ENCODE measurements around the gene PIPOX. TPM values are rescaled to one million over a fixed set of nuclear protein-coding genes. Genes with fewer than 3 reads are reported as not detected.

Gene PIPOX
- 1 to 10 TPM in 3 of 6 donors, under 1 TPM in 1, not detected in 2; 0.91 to 3.6 (median 2.2) TPM for total RNA-seq

- DNase-seq (peak in 1 of 2 donors; percentile 37), ATAC-seq (ENCODE audit: low FRiP score in 2 of 2) (peak in 1 of 2 donors; percentile 76)
- WGBS, 2 donors: 25 to 42% methylated on average over 10 to 13 of the region's 13 CpGs
- peaks cover 0 to under 1% (median 0%) of the 10 kb centered on the region in 4 donors for H3K27me3 ChIP-seq
- no peak within 1 kb of the TSS for H3K4me3 ChIP-seq
- H3K27ac ChIP-seq: peak within 1 kb of the TSS; percentile 17 to 59 (median 46)
- H3K9me3 ChIP-seq: no peaks in the 10 kb centered on the region
- TF ChIP-seq CTCF (IDR thresholded peaks at IDR 0.05) (no peak), POLR2AphosphoS5 (IDR thresholded peaks at IDR 0.05) (no peak), POLR2A (IDR thresholded peaks at IDR 0.05) (no peak), EP300 (IDR thresholded peaks at IDR 0.05) (no peak)
- peaks cover 7 to 13% (median 10%) of the 10 kb centered on the region in 4 donors for H3K4me1 ChIP-seq
- H3K36me3 ChIP-seq: no peaks in the 10 kb centered on the region
Measured at GRCh38 chr17:29042679-29043538, at the start of gene PIPOX. Gene PIPOX (plus strand): TSS chr17:29043141. CDS start chr17:29043226, 85 bp downstream.

GRCh38 chr17:28993645-28994426 lies 49.1 kb upstream of the PIPOX start:
- H3K4me1 ChIP-seq: no peaks in the 10 kb centered on the region
- no peaks in the 10 kb centered on the region for H3K9me3 ChIP-seq
- TF ChIP-seq POLR2AphosphoS5 (IDR thresholded peaks at IDR 0.05) (no peak), EP300 (IDR thresholded peaks at IDR 0.05) (no peak), CTCF (IDR thresholded peaks at IDR 0.05) (no peak), POLR2A (IDR thresholded peaks at IDR 0.05) (no peak)
- DNase-seq: no peak
- H3K4me3 ChIP-seq: no peak overlapping the region
- 80% methylated on average over 12 to 13 of the region's 13 CpGs for WGBS, 2 donors
- no peaks in the 10 kb centered on the region for H3K27me3 ChIP-seq
- no peak overlapping the region for H3K27ac ChIP-seq
- no peak for ATAC-seq (ENCODE audit: low FRiP score in 2 of 2)
- H3K36me3 ChIP-seq: no peaks in the 10 kb centered on the region

GRCh38 chr17:28996554-28997096 lies 46.3 kb upstream of the PIPOX start:
- Histone ChIP-seq H3K4me1 (no peaks in the 10 kb centered on the region), H3K27ac (no peak overlapping the region), H3K4me3 (no peak overlapping the region), H3K27me3 (no peaks in the 10 kb centered on the region), H3K36me3 (no peaks in the 10 kb centered on the region), H3K9me3 (no peaks in the 10 kb centered on the region)
- TF ChIP-seq POLR2AphosphoS5 (IDR thresholded peaks at IDR 0.05) (no peak), CTCF (IDR thresholded peaks at IDR 0.05) (no peak), EP300 (IDR thresholded peaks at IDR 0.05) (no peak), POLR2A (IDR thresholded peaks at IDR 0.05) (no peak)
- WGBS, 2 donors: 53 to 63% methylated on average over 4 to 5 of the region's 5 CpGs
- no peak for DNase-seq
- ATAC-seq (ENCODE audit: low FRiP score in 2 of 2): no peak

- Histone ChIP-seq H3K4me3 (no peak overlapping the region), H3K9me3 (no peaks in the 10 kb centered on the region), H3K36me3 (no peaks in the 10 kb centered on the region), H3K27me3 (no peaks in the 10 kb centered on the region), H3K4me1 (no peaks in the 10 kb centered on the region), H3K27ac (no peak overlapping the region)
- DNase-seq (no peak), ATAC-seq (ENCODE audit: low FRiP score in 2 of 2) (no peak)
- TF ChIP-seq POLR2A (IDR thresholded peaks at IDR 0.05) (no peak), POLR2AphosphoS5 (IDR thresholded peaks at IDR 0.05) (no peak), EP300 (IDR thresholded peaks at IDR 0.05) (no peak), CTCF (IDR thresholded peaks at IDR 0.05) (no peak)
- WGBS, 2 donors: 83 to 94% methylated on average over 1 of the region's 1 CpG
Measured at GRCh38 chr17:28997806-28998205, 45.1 kb upstream of the PIPOX start.
